ENCODE results near the gene RPL10. TPM values are rescaled to one million over a fixed set of nuclear protein-coding genes. Genes with fewer than 3 reads are reported as not detected.
"Not testable (repeated sequence)": the region's sequence is repeated elsewhere in the genome, so short reads cannot be mapped to it uniquely, and the experiment has no call there.

The RPL10 gene
- total and polyA plus RNA-seq, 9 of the 15 experiments (the other 6 are each of a cell fraction or from before 2014, with no cell fraction given): 3,774 to 7,600 (median 5,014) TPM

DNA sequence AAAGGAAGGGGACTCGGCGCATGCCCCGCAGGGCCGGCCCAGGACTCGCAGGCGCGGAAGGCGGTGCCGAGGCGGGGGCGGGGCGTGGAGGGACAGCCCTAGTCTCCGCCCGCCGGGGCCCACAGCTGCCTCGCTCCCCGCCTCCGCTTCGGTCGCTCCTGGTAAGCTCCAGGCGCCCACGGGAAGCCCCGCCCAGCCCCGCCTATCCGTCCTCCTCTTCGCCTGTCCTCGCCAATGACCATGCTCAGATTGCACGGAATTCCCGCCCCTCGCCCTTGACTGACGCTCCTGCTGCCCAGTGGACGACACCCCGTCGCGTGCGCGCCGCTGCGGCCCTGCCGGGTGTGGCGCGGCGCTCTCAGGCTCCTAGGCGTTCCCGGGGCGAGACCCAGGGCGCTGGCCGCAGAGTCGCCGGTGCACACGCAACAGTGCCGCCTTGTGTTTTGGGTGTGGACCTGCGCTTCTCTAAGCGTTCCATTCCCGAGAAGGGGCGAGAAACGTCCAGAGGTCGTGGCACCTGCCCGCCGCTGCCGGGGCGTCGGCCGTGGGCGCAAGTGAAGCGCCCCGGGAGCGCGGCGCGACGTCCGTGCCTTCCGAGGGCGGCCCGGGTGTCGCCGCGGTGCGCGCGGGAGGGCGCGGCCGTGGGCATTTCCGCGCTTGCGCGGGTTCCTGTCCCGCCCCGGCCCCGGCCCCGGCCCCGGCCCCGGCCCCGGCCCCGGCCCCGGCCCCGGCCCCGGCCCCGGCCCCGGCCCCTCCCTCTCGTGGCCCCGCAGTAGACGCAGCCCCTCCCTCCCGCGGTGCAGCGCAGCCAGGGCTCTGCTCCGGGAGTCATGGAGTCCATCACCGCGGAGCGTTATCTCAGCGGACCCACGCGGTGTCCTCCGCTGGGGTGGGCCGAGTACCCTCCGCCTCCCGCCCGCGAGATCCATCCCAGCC is 8.1 kb upstream of the RPL10 start:
- H3K79me2 ChIP-seq (ENCODE audit: control insufficient read depth, insufficient read depth, low read length); H3K9me1 ChIP-seq (ENCODE audit: control insufficient read depth, insufficient read depth, low read length); H3K9me3 ChIP-seq (replicated peaks; ENCODE audit: control insufficient read depth, insufficient read depth, low read depth, low read length); POLR2A ChIA-PET; H3K27ac ChIP-seq (ENCODE audit: extremely low read depth, low read depth, low read length); DNase-seq (ENCODE audit: extremely low read depth in 1 of 4, low spot score in 3 of 4); H3K4me3 ChIP-seq; intact Hi-C loops (cut with micrococcal nuclease); H4K20me1 ChIP-seq (replicated peaks; ENCODE audit: control insufficient read depth, insufficient read depth, low read length); H3K36me3 ChIP-seq (ENCODE audit: control insufficient read depth, insufficient read depth, low read length); H3K4me1 ChIP-seq (replicated peaks in 1 of 2; ENCODE audit: control insufficient read depth in 2 of 2, insufficient read depth in 2 of 2, low read length in 2 of 2); H3K9ac ChIP-seq (ENCODE audit: insufficient read depth in 1 of 2, low read depth in 2 of 2, low read length in 2 of 2); H3K4me2 ChIP-seq (ENCODE audit: insufficient read depth, low read length); H3K27me3 ChIP-seq (ENCODE audit: control insufficient read depth in 2 of 2, insufficient read depth in 2 of 2, low read length in 2 of 2); H2AFZ ChIP-seq (ENCODE audit: low read depth, low read length); CTCF ChIA-PET (ENCODE audit: low intra/inter-chr PET ratio); BruUV-seq (replicated peaks): not testable (repeated sequence)
- peak; percentile 85 for ATAC-seq
- no CpG with 5 or more reads among the region's 121 CpGs for WGBS (ENCODE audit: insufficient coverage, low coverage, missing lambda C conversion rate)
- peak; percentile 97 for FAIRE-seq
- TF ChIP-seq POLR2G (IDR thresholded peaks at IDR 0.05; ENCODE audit: low read depth, low read length) (0 out of 2 replicates have a peak, but pooled peaks have one; percentile 25), RBFOX2 (IDR thresholded peaks at IDR 0.05; ENCODE audit: low read depth, low read length) (peak; percentile 32; the same call in 1 of the 2 replicates)
- in situ Hi-C loops (cut with MboI): loop anchor here (5.0 kb wide), 1 partner anchor 58 kb away; no protein-coding TSS in a partner anchor

- Histone ChIP-seq H3K79me2 (ENCODE audit: control insufficient read depth, insufficient read depth, low read length) (peaks cover 42% of the 10 kb centered on the region), H3K4me1 (replicated peaks in 1 of 2; ENCODE audit: control insufficient read depth in 2 of 2, insufficient read depth in 2 of 2, low read length in 2 of 2) (peaks cover 5 to 12% of the 10 kb centered on the region in 2 experiments; a peak in 3 of 5 replicates), H3K36me3 (ENCODE audit: control insufficient read depth, insufficient read depth, low read length) (peaks cover 30% of the 10 kb centered on the region), H3K27ac (ENCODE audit: extremely low read depth, low read depth, low read length) (0 out of 3 replicates have a peak overlapping the region, but pooled peaks have one; percentile 30), H4K20me1 (replicated peaks; ENCODE audit: control insufficient read depth, insufficient read depth, low read length) (peaks cover 13% of the 10 kb centered on the region)
- H3K4me3 ChIP-seq; CTCF ChIA-PET (ENCODE audit: low intra/inter-chr PET ratio); H3K9me1 ChIP-seq (ENCODE audit: control insufficient read depth, insufficient read depth, low read length); H3K4me2 ChIP-seq (ENCODE audit: insufficient read depth, low read length); FAIRE-seq; H3K9ac ChIP-seq (ENCODE audit: insufficient read depth in 1 of 2, low read depth in 2 of 2, low read length in 2 of 2); H3K27me3 ChIP-seq (ENCODE audit: control insufficient read depth in 2 of 2, insufficient read depth in 2 of 2, low read length in 2 of 2); ATAC-seq; H3K9me3 ChIP-seq (replicated peaks; ENCODE audit: control insufficient read depth, insufficient read depth, low read depth, low read length); DNase-seq (ENCODE audit: extremely low read depth in 1 of 4, low spot score in 3 of 4); BruUV-seq (replicated peaks); in situ Hi-C loops (cut with MboI); H2AFZ ChIP-seq (ENCODE audit: low read depth, low read length): not testable (repeated sequence)
- WGBS (ENCODE audit: insufficient coverage, low coverage, missing lambda C conversion rate): 79% methylated on average over 14 of the region's 17 CpGs
- intact Hi-C loops (cut with micrococcal nuclease): loop anchor here (5.0 kb wide), 1 partner anchor 91 kb away; the partner anchor contains the start of gene UBL4A
- POLR2A ChIA-PET: interaction anchor here (0.6 to 1.5 kb wide), 3 partner anchors 13 to 349 kb away, joined by 3 to 7 read pairs (median 3); partner anchors contain the start of gene TAFAZZIN
- TF ChIP-seq BCOR (IDR thresholded peaks at IDR 0.05): 0 out of 2 replicates have a peak, but pooled peaks have one; percentile 52
Observed at GRCh38 chrX:154396363-154396762, 1.8 kb upstream of the RPL10 start.

Data from K562 (cell line).